Keratinocyte (primary cell): ENCODE measurements around the gene PLAU. TPM values are rescaled to one million over a fixed set of nuclear protein-coding genes. Genes with fewer than 3 reads are reported as not detected.

Source experiments
- DNase-seq: peaks from one replicate; pipeline ENCODE4 v3.0.0-alpha.2; 2011; ENCODE audit warnings: low read depth, missing footprints, low spot score
- FAIRE-seq: peaks from 2 replicates; lab custom pipeline; 2011; peaks lifted over from hg19 to GRCh38; lab: Jason Lieb, UNC
- H2AFZ ChIP-seq: 2 replicates; pipeline ENCODE4 v1.6.0; 2012; ENCODE audit warnings: low read length, control low read depth, inconsistent platforms; ENCODE audit not compliant: control insufficient read depth
- H3K27ac ChIP-seq: 2 replicates; pipeline ENCODE4 v1.5.1; 2011; ENCODE audit warnings: low read length; ENCODE audit not compliant: control insufficient read depth, insufficient read depth
- H3K27me3 ChIP-seq: 3 replicates; pipeline ENCODE4 v1.6.0; 2011; ENCODE audit warnings: low read length; ENCODE audit not compliant: control insufficient read depth, insufficient read depth; ENCODE audit errors: extremely low read depth
- H3K36me3 ChIP-seq, 2 experiments: 2 replicates in 1 of 2; 3 replicates in 1 of 2; pipeline ENCODE4 v1.5.1; 2011; ENCODE audit warnings: low read length in 2 of 2, mild to moderate bottlenecking in 1 of 2; ENCODE audit not compliant: control insufficient read depth in 2 of 2, insufficient read depth in 2 of 2; ENCODE audit errors: extremely low read depth in 1 of 2
- H3K4me1 ChIP-seq: 3 replicates; pipeline ENCODE4 v1.5.1; 2011; ENCODE audit warnings: low read length; ENCODE audit not compliant: control insufficient read depth, insufficient read depth; ENCODE audit errors: extremely low read depth
- H3K4me2 ChIP-seq: 3 replicates; pipeline ENCODE4 v1.6.0; 2011; ENCODE audit warnings: low read depth, low read length; ENCODE audit not compliant: control insufficient read depth, insufficient read depth; ENCODE audit errors: extremely low read depth
- H3K4me3 ChIP-seq, 3 experiments: fragments of 200-600 bp in 1 of 3; sonication (generic) in 1 of 3; 2 replicates in 2 of 3; 3 replicates in 1 of 3; pipeline ENCODE4 v1.5.1; 2011 to 2016; ENCODE audit warnings: low read length in 3 of 3, mild to moderate bottlenecking in 3 of 3, control low read depth in 2 of 3, inconsistent platforms in 1 of 3, low read depth in 1 of 3, mixed read lengths in 1 of 3, mixed run types in 1 of 3, moderate library complexity in 1 of 3; ENCODE audit not compliant: control insufficient read depth in 2 of 3, insufficient read depth in 2 of 3; ENCODE audit errors: extremely low read depth in 1 of 3
- H3K79me2 ChIP-seq: 2 replicates; pipeline ENCODE4 v1.6.0; 2012; ENCODE audit warnings: low read length; ENCODE audit not compliant: control insufficient read depth, insufficient read depth
- H3K9ac ChIP-seq: 3 replicates; pipeline ENCODE4 v1.6.0; 2011; ENCODE audit warnings: low read length; ENCODE audit not compliant: control insufficient read depth, insufficient read depth; ENCODE audit errors: extremely low read depth
- H3K9me1 ChIP-seq: 3 replicates; pipeline ENCODE4 v1.6.0; 2011; ENCODE audit warnings: low read length; ENCODE audit not compliant: control insufficient read depth, insufficient read depth; ENCODE audit errors: extremely low read depth
- H3K9me3 ChIP-seq: 2 replicates; pipeline ENCODE4 v1.5.1; 2012; ENCODE audit warnings: low read depth, low read length; ENCODE audit not compliant: control insufficient read depth
- H4K20me1 ChIP-seq: 3 replicates; pipeline ENCODE4 v1.6.0; 2011; ENCODE audit warnings: low read length; ENCODE audit not compliant: control insufficient read depth, insufficient read depth; ENCODE audit errors: extremely low read depth
- CTCF ChIP-seq, 3 experiments: IDR thresholded peaks in 1 of 3; conservative IDR thresholded peaks in 1 of 3; optimal IDR thresholded peaks in 1 of 3; 2 replicates in 2 of 3; 3 replicates in 1 of 3; pipeline versions ENCODE3 to v1.5.1; 2011; ENCODE audit warnings: low read length in 3 of 3, mild to moderate bottlenecking in 3 of 3, moderate library complexity in 2 of 3, control low read depth in 1 of 3, inconsistent platforms in 1 of 3; ENCODE audit not compliant: insufficient read depth in 2 of 3; ENCODE audit errors: extremely low read depth in 1 of 3
- EZH2 ChIP-seq: IDR thresholded peaks from one replicate; pipeline ENCODE4 v1.6.1; 2012; ENCODE audit warnings: inconsistent platforms, mild to moderate bottlenecking, low read length, moderate library complexity
- dilution Hi-C: fragments of 300-500 bp; cut with MboI; formaldehyde crosslinking; loops from one replicate; pipeline ENCODE4 v1.7.0; 2020; ENCODE audit warnings: low sequenced_read_pairs; ENCODE audit not compliant: extremely low pct_ligation_motif_present
- polyA plus RNA-seq, 5 experiments: library from polyadenylated mRNA; depleted of rRNA in 3 of 5; stranded (reverse) in 3 of 5; stranded (forward) in 1 of 5; unstranded in 1 of 5; fragments of >200 nt; gene quantifications; 1 replicate in 1 of 5; 2 replicates in 3 of 5; 3 replicates in 1 of 5; pipeline versions ENCODE4 v1.2.1 to v1.2.3, GENCODE V29; 2011 to 2012; ENCODE audit warnings: missing spikeins in 2 of 5, low read depth in 1 of 5, low replicate concordance in 1 of 5

The PLAU gene
- polyA plus RNA-seq, 1 donor (not counting 4 experiments of a cell fraction or from before 2014, with no cell fraction given) = 262 TPM

GRCh38 chr10:73934074-73934473 is 23.1 kb downstream of the PLAU start:
- Histone ChIP-seq H3K36me3 (no peaks in the 10 kb centered on the region), H2AFZ (no peak overlapping the region), H3K4me2 (no peak overlapping the region), H4K20me1 (no peaks in the 10 kb centered on the region), H3K4me3 (no peak overlapping the region), H3K4me1 (peaks cover 51% of the 10 kb centered on the region), H3K9me1 (no peaks in the 10 kb centered on the region), H3K79me2 (no peaks in the 10 kb centered on the region), H3K27ac (no peak overlapping the region), H3K9ac (no peak overlapping the region), H3K9me3 (no peaks in the 10 kb centered on the region), H3K27me3 (no peaks in the 10 kb centered on the region)
- dilution Hi-C loops = no loop called here
- FAIRE-seq (no peak), DNase-seq (no peak)
- TF ChIP-seq EZH2 (no peak), CTCF (optimal IDR thresholded peaks at IDR 0.05 in 1 of 3, IDR thresholded peaks at IDR 0.05 in 1 of 3, conservative IDR thresholded peaks at IDR 0.05 in 1 of 3; ENCODE audit: extremely low read depth in 1 of 3, insufficient read depth in 2 of 3, low read length in 3 of 3) (no peak)

DNA sequence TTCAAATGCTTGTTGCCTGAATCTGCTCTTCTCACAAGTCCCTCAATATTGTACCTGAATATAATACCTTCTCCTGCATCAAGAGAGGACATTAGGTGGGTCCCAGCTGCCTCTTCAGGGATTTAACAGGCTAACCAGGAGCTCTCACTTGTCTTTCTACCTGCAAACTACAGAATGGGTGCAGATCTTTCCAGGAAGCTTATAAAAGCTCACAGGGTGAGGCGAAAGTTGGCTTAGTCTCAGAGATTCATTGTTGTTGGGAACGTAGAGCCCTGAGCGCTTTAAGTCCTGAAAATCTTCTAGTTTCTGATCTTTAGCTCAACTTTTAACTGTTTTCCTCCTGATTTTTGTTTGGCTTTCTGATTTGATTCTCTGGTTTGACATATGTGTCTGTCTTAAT is 25.0 kb downstream of the PLAU start:
- no peaks in the 10 kb centered on the region for H3K36me3 ChIP-seq
- H3K27me3 ChIP-seq = no peaks in the 10 kb centered on the region
- H4K20me1 ChIP-seq = no peaks in the 10 kb centered on the region
- H3K4me1 ChIP-seq = peaks cover 54% of the 10 kb centered on the region
- DNase-seq (no peak), FAIRE-seq (no peak)
- H2AFZ ChIP-seq = peak overlapping the region; percentile 60
- dilution Hi-C loops = no loop called here
- H3K9ac ChIP-seq = no peak overlapping the region
- no peaks in the 10 kb centered on the region for H3K79me2 ChIP-seq
- no peak overlapping the region for H3K4me2 ChIP-seq
- H3K9me1 ChIP-seq = no peaks in the 10 kb centered on the region
- H3K27ac ChIP-seq = no peak overlapping the region
- TF ChIP-seq EZH2 = no peak
- no peak for TF ChIP-seq CTCF (optimal IDR thresholded peaks at IDR 0.05 in 1 of 3, IDR thresholded peaks at IDR 0.05 in 1 of 3, conservative IDR thresholded peaks at IDR 0.05 in 1 of 3; ENCODE audit: extremely low read depth in 1 of 3, insufficient read depth in 2 of 3, low read length in 3 of 3)
- H3K9me3 ChIP-seq = no peaks in the 10 kb centered on the region
- no peak overlapping the region for H3K4me3 ChIP-seq
